Osteocyte (in vitro differentiated cells): ENCODE measurements around the gene STT3B. TPM values are rescaled to one million over a fixed set of nuclear protein-coding genes. Genes with fewer than 3 reads are reported as not detected.

ENCODE experiments used
- DNase-seq: peaks from one replicate; pipeline ENCODE4 v3.0.0; 2021; ENCODE audit warnings: mixed read lengths; ENCODE audit not compliant: unreplicated experiment; ENCODE audit errors: extremely low spot score
- H3K27ac Mint-ChIP-seq: one replicate; pipeline ENCODE4 v1.8.0; 2021; ENCODE audit warnings: mild to moderate bottlenecking, mixed read lengths; ENCODE audit not compliant: unreplicated experiment
- H3K27me3 Mint-ChIP-seq: one replicate; pipeline ENCODE4 v1.8.0; 2021; ENCODE audit warnings: mixed read lengths; ENCODE audit not compliant: unreplicated experiment
- H3K36me3 Mint-ChIP-seq: one replicate; pipeline ENCODE4 v1.8.0; 2021; ENCODE audit warnings: mixed read lengths; ENCODE audit not compliant: unreplicated experiment
- H3K4me1 Mint-ChIP-seq: one replicate; pipeline ENCODE4 v1.8.0; 2021; ENCODE audit warnings: mixed read lengths; ENCODE audit not compliant: unreplicated experiment
- H3K4me3 Mint-ChIP-seq: one replicate; pipeline ENCODE4 v1.8.0; 2021; ENCODE audit warnings: mild to moderate bottlenecking, moderate library complexity, mixed read lengths; ENCODE audit not compliant: unreplicated experiment
- H3K9me3 Mint-ChIP-seq: one replicate; pipeline ENCODE4 v1.8.0; 2021; ENCODE audit warnings: mixed read lengths; ENCODE audit not compliant: unreplicated experiment
- CTCF ChIP-seq: fragments of 200-600 bp; sonication (generic); IDR thresholded peaks from 2 replicates; pipeline ENCODE4 v1.5.0; 2021; ENCODE audit warnings: antibody characterized with exemption, mild to moderate bottlenecking, moderate library complexity
- total RNA-seq: library from RNA; stranded (reverse); gene quantifications from 2 replicates; pipeline ENCODE4 v1.2.1, GENCODE V29; 2021

STT3B gene
- total RNA-seq, 1 donor from 2014 or later, result 98.7 TPM

- Mint-ChIP-seq H3K9me3 (peaks cover 20% of the 10 kb centered on the region), H3K27ac (no peak overlapping the region), H3K4me3 (no peak overlapping the region), H3K4me1 (peaks cover 7% of the 10 kb centered on the region), H3K36me3 (peaks cover 26% of the 10 kb centered on the region), H3K27me3 (no peaks in the 10 kb centered on the region)
- DNase-seq, result no peak
- TF ChIP-seq CTCF, result no peak
Measured at GRCh38 chr3:31581660-31582059, 48.9 kb downstream of the STT3B start.

DNA sequence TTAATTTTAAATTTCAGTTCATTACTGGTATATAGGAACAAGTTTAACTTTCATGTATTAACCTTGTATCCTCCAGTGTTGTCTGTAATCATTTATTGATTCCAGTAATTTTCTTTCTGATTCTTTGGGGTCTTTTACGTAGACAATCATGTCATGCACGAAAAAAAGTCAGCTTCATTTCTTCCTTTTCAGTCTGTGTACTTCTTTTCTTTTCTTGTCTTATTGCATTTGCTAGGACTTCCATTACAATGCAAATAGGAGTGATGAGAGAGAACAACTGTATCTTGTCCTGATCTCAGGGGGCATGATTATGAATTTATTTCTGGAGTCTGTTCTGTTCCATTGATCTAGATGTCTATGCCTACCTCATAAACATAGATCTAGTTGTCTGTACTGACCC is 56.5 kb downstream of the STT3B start:
- Mint-ChIP-seq H3K27ac (no peak overlapping the region), H3K27me3 (no peaks in the 10 kb centered on the region), H3K4me3 (no peak overlapping the region), H3K9me3 (peaks cover 29% of the 10 kb centered on the region), H3K4me1 (no peaks in the 10 kb centered on the region), H3K36me3 (peaks cover 58% of the 10 kb centered on the region)
- DNase-seq, result no peak
- no peak for TF ChIP-seq CTCF

GRCh38 chr3:31590650-31591049 is 57.9 kb downstream of the STT3B start:
- no peak for DNase-seq
- Mint-ChIP-seq H3K4me3 (no peak overlapping the region), H3K9me3 (peaks cover 22% of the 10 kb centered on the region), H3K4me1 (no peaks in the 10 kb centered on the region), H3K27ac (no peak overlapping the region), H3K27me3 (no peaks in the 10 kb centered on the region), H3K36me3 (peaks cover 59% of the 10 kb centered on the region)
- no peak for TF ChIP-seq CTCF

DNA sequence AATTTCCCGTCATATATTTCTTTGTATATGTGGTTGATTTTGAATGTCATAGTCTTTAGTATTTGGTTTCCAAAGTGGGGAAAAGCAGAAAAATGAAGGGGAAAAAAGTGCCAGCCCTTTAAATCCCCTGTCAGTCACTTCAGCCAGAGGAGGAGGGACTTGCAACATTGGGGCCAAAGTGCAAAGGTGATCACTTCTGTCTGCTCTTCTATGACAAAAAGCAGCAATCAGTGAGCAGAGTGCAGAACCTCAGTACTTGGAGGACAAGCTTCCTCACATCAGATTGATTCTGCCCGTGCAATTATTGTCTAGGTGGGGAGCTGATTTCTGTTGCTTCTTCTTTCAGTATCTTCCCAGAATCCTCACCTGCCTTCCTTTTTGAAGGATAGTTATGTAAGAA is 60.0 kb downstream of the STT3B start:
- TF ChIP-seq CTCF, result no peak
- Mint-ChIP-seq H3K36me3 (peaks cover 51% of the 10 kb centered on the region), H3K4me3 (no peak overlapping the region), H3K4me1 (no peaks in the 10 kb centered on the region), H3K9me3 (peaks cover 22% of the 10 kb centered on the region), H3K27me3 (no peaks in the 10 kb centered on the region), H3K27ac (no peak overlapping the region)
- DNase-seq, result no peak

- Mint-ChIP-seq H3K36me3 (peaks cover 32% of the 10 kb centered on the region), H3K4me3 (no peak overlapping the region), H3K4me1 (no peaks in the 10 kb centered on the region), H3K9me3 (peaks cover 10% of the 10 kb centered on the region), H3K27ac (no peak overlapping the region), H3K27me3 (no peaks in the 10 kb centered on the region)
- DNase-seq, result no peak
- no peak for TF ChIP-seq CTCF
Measured at GRCh38 chr3:31596176-31596575, 63.5 kb downstream of the STT3B start.
